IPS DF 19.7 (cell line): ENCODE measurements around the gene DOHH.
"Not testable (repeated sequence)": the region's sequence is repeated elsewhere in the genome, so short reads cannot be mapped to it uniquely, and the experiment has no call there.

Experiments
- DNase-seq: peaks from one replicate; pipeline ENCODE4 v3.0.0-alpha.2; 2013; ENCODE audit warnings: low read depth, low spot score

DOHH gene

DNA sequence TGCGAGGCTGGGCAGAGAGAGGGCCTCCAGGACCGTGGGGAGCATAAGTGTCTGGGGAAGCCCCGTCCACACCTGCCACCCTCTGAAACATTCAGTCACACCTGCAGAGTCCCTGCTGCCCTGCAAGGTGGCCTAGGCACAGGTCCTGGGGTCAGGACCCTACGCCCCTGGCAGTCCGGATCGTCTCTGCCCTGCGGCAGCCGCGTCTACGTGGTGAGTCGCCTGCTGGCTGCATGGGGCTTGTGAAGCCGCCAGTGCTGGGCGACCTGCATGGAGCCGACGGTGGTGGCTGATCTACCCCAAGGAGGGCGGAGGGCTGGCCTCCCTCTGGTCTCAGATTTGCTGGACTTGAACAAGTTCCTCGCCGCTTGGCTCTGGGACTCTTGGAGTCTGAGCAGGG, 18.7 kb upstream of the DOHH start:
- no peak for DNase-seq

DNA sequence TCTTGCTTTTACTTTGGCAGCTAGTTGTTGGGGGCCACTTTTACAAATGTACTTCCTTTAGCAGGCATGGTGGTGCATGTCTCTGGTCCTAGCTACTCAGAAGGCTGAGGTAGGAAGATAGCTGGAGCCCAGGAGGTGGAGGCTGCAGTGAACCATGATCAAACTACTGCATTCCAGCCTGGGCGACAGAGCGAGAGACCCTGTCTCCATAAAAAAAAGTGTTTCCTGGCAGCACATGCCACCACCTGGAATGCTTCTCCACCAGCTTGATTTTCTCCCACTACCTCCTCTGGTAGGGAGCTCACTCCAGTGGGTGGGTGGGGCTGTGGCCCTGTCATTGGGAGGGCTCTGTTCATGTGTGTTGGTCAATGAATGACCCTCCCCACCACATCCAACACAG, 18.2 kb upstream of the DOHH start:
- DNase-seq, result no peak

DNA sequence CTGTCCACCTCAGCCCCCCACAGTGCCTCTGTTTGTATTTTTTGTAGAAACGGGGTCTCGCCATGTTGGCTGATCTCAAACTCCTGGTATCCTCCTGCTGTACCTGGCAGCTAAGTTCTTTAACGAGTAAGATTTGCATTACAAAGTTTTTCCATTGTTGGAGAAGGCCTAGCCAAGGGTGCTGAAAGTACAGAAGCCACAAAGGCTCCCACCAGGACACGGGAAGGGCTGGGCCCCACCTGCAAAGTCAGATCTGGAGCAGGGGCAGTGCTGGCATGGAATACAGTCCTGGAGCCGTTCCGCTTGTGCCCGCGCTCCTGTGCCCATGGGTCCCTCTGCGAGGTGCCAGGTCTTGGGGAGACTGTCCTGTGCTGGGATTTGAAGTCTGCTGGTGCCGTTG, 17.8 kb upstream of the DOHH start:
- peak; percentile 38 for DNase-seq

DNA sequence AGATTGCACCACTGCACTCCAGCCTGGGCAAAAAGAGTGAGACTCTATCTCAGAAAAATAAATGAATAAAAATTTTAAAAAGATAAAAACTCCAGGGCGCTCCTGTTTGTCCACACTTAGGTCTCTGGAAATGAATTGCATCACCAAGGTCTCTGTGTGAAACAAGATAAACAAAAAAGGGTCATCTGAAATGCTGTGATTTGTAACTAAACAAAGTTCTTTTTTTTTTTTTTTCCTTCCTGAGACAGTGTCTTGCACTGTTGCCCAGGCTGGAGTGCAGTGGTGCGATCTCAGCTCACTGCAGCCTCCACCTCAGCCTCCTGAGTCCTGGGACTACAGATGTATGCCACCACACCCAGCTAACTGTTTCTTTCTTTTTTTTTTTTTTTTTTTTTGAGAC, 17.2 kb upstream of the DOHH start:
- no peak for DNase-seq

DNA sequence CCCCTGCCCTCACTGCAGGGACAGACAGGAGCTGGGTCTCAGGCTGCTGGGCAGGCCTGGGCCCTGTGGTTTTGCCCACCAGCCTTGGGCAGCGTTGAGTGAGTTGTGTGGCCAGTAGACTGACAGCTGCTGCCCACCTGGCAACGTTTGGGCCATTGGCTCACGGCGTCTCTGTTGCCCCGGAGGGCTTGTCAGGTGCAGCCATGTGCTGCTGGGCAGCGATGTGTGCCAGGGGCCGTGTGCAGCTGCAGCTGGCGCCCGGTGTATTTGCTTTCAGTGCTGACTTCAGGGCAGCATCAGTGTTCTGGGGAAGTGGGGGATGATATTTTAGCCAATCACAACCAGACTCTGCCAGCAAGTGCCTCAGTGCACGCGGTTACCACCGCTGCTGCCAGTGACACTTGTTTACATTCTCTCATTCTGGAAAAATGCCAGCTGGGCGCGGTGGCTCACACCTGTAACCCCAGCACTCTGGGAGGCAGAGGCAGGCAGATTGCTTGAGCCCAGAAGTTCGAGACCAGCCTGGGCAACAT, 16.3 kb upstream of the DOHH start:
- no peak for DNase-seq

DNA sequence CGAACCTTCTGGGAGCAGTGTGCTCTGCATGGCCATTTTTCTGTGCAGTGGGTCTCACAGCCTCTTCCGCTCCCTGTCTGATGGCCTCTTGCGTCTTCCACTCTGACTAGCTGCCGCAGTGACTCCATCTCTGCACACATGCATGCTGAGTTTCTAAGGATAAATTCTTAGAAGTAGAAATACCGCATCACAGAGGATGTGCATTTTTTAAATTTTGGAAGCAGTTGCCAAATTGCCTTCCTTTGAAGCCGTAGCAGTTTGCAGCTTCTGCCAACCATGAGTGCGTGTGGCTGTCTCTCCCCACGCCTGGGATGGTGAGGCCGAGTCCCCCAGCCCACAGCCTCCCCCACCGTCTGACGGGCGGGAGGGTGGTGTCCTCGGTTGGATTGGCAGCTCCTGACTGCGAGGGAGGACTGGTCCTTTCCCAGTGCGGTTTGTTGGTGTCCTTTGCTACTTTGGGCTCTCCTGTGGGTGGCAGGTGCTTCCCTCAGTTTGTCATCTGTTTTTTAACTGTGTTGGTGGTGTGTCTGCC, 15.5 kb upstream of the DOHH start:
- DNase-seq, result no peak

DNA sequence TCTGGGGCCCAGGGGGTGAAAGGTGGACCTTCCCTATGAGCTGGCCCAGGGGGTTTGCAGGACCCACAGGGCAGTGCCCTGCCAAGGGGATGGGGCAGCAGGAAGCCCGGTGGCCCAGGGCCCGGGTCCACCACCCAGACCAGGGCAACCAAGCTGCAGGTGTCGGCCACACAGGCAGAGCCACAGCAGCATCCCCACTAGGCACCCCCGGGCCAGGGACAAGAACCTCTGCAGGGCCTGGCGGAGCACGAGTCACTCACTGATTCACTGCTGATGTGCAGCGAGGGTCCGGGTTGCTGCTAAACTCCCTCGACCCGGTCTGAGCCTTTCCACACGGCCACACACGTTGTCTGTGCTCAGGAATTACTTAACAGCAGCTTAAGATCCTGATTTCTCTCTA, 14.5 kb upstream of the DOHH start:
- DNase-seq, result no peak

DNA sequence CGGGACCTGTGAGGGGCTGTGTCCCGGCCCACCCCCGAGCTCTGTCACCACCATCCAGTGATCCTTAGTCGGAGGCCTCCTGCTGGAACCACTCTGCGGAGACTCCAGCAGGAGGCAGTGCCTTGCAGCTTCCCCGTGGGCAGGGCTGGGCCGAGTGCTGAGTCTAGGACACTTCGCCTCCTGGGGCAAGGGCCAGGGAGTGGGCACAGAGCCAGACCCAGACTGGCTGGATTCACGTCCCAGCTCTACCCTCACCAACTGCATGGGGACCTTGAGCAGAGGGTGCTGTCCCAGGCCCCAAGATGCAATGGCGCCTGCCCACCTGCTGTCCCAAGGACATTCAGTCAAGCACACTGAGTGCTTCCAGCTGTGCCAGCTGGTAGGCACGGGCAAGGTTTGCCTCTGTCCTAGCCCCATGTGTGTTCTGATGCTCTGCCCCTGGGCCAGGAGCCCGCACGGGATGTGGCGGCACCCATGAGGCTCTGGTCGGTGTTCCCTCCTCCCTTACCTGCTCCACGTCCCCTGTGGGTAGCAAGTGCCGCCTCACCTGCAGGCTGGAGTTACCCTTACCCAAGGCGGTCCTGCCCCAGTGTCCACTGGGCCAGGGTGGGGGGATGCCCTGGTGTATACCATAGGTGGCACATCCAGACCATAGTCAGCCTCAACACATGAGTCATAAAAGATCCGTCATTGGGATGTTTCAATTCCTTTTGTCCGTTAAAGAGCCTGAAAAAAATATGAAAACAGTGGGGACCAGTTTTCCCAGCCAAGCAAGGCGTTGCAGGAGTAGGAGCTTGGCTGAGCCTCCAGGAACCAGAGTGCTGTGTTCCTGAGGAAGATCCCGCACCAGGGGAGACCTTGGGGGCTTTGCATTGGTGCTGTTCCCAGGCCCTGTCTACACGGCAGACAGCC, 13.0 kb upstream of the DOHH start:
- no peak for DNase-seq

DNA sequence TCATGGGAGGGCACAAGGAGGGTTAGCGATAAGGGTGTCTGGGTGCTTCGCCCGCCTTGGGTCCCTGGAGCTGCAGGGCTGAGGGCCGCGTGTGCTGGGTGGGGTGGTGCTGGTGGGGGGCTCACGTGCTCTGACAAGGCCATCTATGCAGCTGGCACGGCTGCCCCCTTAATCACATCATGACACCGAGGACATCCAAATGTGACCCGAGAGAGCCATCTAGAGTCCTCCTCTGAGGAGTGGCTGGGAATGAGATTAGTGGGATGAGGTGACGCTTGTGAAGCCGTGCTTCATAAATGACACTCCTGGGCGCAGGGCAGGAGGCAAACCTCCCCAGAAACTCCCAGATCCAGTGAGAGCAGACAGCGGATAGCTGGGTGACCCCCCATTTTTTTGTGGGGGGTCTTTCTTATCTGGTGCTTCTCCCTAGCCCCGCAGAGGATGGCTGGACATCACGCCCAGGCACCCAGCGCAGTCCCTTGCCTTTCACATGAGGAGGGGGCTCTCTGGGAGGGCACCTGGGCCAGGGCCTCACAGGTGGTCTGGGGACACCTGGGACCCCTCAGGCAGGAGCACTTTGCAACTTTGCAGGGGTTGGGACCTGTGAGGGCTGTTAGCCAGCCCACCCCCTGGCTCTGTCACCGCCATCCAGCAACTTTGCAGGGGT, 12.2 kb upstream of the DOHH start:
- DNase-seq, result no peak

DNA sequence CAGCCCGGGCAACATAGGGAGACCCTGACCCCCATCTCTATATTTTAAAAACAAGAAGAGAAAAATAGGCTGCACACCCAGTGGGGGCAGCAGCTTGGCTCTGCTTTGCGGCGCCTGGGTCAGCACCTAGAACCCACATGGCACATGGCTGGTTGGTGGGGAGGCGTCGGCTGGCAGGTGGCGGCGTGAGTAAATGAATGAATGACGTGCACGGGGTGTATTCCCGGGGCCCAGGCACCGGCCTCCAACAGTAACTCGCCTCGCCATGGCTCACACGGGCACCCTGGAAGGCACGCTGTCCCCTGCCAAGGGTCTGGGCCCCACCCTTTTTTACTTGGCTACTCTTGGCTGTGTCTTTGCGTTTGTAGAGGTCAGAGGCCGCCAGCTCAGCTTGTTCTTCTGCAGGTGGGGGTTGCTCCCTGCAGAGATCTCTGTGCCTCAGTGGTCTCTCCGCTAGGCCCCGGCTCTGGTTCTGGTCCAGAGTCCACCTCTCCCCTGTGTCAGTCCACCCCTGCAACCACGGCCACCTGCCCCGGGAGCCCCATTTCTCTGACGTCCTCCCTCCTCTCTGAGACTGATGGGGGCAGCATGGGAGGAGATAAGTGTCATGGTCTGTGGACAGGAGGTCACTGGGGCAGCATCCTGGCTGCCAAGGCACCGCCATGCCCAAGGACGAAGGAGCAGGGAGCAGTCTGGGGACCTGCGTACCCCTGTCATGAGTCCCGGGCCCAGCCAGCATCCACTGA, 11.2 kb upstream of the DOHH start:
- no peak for DNase-seq

DNA sequence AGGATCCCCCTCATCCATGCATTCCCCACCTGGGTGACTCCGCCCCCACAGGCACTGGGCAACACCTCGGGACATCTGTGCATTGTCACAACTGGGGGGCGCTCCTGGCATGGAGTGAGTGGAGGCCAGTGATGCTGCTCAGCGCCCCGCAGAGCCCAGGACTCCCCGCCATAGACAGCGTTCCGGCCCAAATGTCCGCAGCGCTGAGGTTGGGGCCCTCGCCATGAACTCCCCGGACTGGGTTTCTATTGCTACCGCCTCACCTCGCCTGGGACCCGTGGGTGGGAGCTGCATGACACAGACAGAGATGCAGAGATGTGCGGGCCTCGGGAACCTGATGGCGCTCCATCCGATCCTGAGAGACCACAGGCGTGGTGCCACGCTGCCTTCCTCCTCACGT, 10.3 kb upstream of the DOHH start:
- no peak for DNase-seq

DNA sequence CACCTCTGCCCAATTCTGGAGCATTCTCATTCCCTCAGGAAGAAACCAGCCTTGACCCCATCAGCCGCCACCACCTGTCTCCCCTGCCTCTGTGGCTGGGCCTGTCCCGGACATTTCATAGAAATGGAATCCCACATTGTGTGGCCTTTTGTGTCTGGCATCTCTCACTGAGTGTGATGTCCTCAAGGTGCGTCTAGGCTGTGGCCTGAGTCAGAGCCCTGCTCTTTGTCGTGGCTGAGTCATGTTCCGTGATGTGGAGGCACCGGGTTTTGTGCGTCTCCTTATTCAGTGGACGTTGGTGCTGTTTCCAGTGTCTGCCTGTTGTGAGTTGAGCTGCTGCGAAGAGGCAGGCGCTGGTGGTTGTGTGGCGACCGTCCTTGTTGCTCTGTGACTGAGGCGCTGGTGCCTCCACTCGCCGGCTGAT, 9.1 kb upstream of the DOHH start:
- DNase-seq, result no peak

DNA sequence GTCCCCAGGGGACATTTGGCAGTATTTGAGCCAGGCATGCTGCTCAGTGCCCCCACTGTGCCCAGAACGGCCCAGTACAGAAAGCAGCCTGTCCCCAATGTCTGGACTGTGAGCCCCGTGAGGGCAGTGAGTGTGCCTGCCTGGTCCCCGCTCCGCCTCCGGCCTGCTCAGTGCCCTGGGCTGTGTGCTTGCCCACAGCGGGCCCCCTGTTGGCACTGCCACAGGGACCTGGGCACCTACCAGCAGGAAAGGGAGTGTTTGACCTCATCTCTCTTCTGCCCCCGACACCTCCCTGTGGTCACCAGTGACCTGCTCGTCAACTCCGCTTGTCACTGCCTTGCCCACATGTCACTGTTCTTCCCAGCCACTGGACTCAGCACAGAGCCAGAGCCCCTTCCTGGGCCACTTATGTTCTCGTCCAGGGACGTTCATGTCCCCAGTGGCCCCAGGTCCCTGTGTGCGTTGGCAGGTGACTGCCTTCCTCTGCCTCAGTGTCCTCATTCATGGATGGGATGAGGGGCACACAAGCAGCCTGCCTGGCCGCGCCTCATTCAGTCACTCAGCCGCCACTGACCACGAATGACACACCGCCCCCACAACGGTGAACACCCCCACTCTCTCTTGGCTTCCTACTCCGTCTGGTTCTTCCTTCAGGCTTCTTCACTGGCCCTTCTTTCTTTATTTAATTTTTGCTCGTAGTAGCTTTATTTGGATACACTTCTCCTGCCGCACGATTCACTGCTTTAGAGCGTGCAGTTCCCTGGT, 8.5 kb upstream of the DOHH start:
- no peak for DNase-seq

DNA sequence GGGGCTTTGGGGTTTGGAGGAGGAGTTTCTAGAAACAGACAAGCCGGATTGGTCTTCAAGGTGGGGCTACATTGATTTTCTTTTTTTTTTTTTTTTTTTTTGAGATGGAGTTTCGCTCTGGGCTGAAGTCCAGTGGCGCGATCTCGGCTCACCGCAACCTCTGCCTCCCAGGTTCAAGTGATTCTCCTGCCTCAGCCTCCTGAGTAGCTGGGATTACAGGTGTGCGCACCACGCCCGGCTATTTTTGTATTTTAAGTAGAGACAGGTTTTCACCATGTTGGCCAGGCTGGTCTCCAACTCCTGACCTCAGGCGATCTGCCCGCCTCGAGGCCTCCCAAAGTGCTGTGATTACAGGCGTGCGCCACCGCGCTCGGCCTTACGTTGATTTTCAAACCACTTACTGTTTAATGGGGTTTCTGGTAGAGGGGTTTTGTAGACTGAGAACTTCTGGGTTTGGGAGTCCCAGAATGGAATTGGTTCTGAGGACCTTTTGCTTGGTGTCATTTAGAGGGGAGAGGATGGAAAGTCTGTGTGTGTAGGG, 7.7 kb upstream of the DOHH start:
- DNase-seq, result not testable (repeated sequence)

DNA sequence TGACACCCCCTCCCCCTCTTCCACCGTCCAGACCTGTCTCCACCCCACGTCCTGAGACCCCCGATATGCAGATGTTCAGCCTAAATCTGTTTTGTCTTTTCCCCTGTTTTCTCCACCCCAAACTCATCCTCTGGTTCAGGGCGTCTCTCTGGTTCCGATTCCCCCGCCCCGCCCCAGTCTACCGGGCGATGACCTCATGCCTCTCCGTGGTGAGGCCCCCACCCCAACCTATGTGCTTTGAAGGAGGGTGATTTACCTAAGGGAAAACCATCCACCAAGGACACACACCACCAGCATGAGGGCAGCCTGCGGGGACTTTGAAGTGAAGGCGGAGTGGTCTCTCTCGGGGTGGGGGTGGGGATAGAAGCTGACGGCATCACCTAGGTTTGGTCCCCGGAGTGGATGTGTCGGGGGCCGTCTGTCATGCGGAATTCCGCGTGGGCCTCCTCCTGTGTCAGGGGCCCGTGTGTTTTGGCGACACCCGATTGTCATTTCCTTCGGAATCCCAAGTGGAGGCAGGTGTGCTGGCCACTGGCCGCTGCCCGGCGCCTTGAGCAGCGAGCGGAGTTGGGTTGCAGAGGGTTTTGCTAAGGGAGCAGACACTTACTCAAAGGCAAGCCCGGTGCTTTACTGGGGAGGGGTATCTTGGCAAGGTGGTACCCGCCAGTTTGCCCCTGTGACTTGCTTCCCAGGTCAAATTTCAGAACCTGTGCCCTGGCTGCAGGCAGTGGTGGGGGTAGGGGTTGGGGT, 7.1 kb upstream of the DOHH start:
- DNase-seq, result peak; percentile 30

DNA sequence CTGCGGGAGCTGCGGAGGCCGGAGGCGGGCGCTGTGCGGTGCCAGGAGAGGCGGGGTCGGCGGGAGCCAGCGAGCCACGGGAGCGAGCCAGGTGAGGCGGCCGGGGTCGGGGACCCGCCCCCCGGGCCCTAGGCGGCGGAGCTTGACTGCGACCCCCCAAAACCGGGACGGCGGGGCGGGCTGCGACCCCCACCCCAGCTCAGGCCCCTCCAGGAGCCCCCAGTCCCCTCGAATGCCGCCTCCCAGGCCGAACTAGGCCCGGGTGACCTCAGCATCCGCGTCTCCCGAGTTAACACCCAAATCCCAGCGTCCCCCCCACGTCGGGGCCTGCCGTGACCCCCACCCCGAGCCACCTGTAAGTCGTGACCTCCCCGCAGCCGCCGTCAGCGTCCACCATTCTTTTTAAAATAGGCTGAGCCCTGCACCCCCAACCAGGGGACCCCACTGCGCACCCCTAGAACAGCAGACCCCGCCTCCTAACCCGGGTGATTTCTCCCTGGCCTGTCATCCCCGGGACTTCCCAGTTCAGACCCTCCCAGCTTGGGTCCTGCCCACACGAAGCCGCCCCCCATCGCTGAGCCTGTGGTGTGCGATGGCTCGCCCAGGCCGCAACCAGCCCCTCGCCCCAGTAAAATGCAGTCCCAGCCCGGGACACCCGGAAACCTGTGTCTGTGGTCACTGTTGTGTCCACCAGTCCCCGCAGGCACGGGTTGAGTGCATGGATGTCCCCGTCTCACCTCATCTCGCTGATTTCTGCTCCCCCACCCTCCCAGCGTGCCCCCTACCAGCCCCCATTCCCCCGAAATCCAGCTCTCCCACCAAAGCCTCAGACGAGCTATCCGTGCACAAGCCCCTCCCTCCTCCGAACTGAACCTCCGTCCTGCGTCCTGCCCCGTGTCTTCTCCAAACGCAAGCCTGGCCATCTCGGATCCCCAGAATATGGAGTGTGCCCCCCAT, 6.2 kb upstream of the DOHH start:
- no peak for DNase-seq

DNA sequence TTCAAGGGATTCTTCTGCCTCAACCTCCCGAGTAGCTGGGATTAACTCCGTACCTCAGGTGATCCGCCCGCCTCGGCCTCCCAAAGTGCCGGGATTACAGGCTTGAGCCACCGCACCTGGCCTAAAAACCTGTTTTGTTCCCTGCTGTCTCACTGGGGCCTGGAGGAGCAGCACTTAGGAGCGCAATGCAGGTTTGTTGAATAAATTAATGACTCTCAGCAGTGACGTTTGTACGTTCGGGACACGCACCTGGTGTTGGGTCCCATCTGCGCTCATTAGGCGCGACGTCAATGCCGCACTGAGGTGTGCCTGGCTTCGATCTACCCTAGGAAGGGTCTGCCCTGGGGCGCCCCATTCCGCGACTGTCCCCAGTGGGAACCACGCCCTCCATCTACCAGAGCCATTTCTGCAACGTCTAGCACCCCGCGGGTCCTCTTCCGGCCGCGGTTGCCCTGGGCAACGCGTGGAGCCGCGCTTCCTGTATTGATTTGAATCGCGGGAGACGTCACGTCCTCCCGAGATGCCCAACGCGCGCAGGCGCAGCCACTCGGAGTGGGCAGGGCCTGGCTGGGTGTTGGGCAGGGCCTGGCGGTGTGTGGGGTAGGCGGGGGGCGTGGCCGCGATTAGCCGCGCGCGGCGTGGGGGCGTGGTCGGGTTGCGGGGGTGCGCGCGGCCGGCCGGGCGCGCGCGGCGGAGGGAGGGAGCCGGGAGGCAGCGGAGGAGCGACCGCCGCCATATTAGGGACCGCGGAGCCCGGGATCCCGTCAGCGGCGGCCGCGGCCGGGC, 5.3 kb upstream of the DOHH start, which contains the start of gene FZR1:
Gene FZR1, plus strand, starts transcription at position 714 of the 786 bp plus-strand sequence. CDS start 16,679 bp downstream, outside the sequence.
- peak; percentile 75 for DNase-seq

DNA sequence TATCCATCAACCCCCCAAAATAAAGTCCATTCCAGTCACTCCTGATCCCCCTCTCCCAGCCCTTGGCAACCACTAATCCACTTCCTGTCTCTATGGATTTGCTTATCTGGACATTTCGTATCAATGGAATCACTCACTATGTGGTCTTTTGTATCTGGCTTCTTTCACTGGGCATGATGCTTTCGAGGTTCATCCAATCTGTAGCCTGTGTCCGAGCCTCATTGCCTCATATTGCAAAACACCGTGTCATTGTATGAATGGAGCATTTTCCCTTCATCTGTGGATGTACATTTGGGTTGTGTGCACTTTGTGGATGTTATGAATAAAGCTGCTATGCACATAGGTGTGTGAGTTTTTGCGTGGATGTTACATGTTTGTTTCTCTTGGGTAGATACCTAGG, 4.3 kb upstream of the DOHH start:
- no peak for DNase-seq
